HepG2 (cell line): Measurements from ENCODE around the gene LIPT2.

Experiments used
- NPAS2 ChIP-seq: sonication (generic); formaldehyde crosslinking; IDR thresholded peaks from 2 replicates; pipeline ENCODE4 v1.8.0; 2022; ENCODE audit warnings: mild to moderate bottlenecking, missing genetic modification reagents, borderline replicate concordance
- POLR2A ChIP-seq, 2 experiments: IDR thresholded peaks; 2 replicates each; pipeline ENCODE4 v1.6.1; 2011; ENCODE audit warnings: low read depth in 2 of 2, low read length in 2 of 2, mild to moderate bottlenecking in 1 of 2, moderate library complexity in 1 of 2; ENCODE audit not compliant: insufficient read depth in 1 of 2
- RXRB ChIP-seq: IDR thresholded peaks from 2 replicates; pipeline ENCODE4 v1.6.1; 2016; ENCODE audit warnings: borderline replicate concordance, missing genetic modification reagents, missing compliant biosample characterization
- ZFP36L2 ChIP-seq: sonication (generic); formaldehyde crosslinking; IDR thresholded peaks from 2 replicates; pipeline ENCODE4 v1.4.0; 2020; ENCODE audit warnings: missing genetic modification reagents
- ZNF564 ChIP-seq: sonication (generic); formaldehyde crosslinking; IDR thresholded peaks from 2 replicates; pipeline ENCODE4 v1.8.1; 2023; ENCODE audit warnings: mild to moderate bottlenecking, missing genetic modification reagents

- TF ChIP-seq ZFP36L2 (CRISPR knock-in tag) (no peak), POLR2A (IDR thresholded peaks at IDR 0.05; ENCODE audit: insufficient read depth in 1 of 2, low read depth in 2 of 2, low read length in 2 of 2) (no peak), NPAS2 (no peak), ZNF564 (CRISPR knock-in tag) (no peak), RXRB (CRISPR knock-in tag) (no peak)
These were observed 41.2 kb downstream of the LIPT2 start for GRCh38 chr11:74452366-74452765.
